Panc1 (cell line): ENCODE results near the gene EEF1AKMT1. TPM values are rescaled to one million over a fixed set of nuclear protein-coding genes. Genes with fewer than 3 reads are reported as not detected.

ENCODE experiments used
- ATAC-seq: fragments of 200-7000 bp; cut with Tn5 transposase; 2 replicates; pipeline ENCODE4 v1.9.1; 2020; ENCODE audit warnings: mild to moderate bottlenecking, moderate library complexity
- BruUV-seq: library from RNA; stranded (reverse); fragments of 400-500 nt; replicated peaks from 2 replicates; lab custom pipeline; 2021; lab: Mats Ljungman, UMichigan
- CTCF ChIA-PET: fragments of 300-600 bp; sonication (Branson Sonifier 250); formaldehyde crosslinking; loops from one replicate; lab custom pipeline; 2022; ENCODE audit warnings: antibody characterized with exemption; lab: Charles Lee
- POLR2A ChIA-PET: fragments of 300-600 bp; sonication (Branson Sonifier 250); formaldehyde crosslinking; loops from one replicate; lab custom pipeline; 2022; ENCODE audit warnings: antibody characterized with exemption; lab: Charles Lee
- DNase-seq: peaks from one replicate; pipeline ENCODE4 v3.0.0-alpha.2; 2010; ENCODE audit warnings: low read depth, low spot score
- H3K27ac ChIP-seq: 2 replicates; pipeline ENCODE4 v1.5.1; 2011; ENCODE audit warnings: mild to moderate bottlenecking, low read length, inconsistent platforms
- H3K27me3 ChIP-seq: fragments of 200-500 bp; sonication (Bioruptor generic); 2 replicates; pipeline ENCODE4 v1.6.0; 2014; ENCODE audit warnings: low read length, inconsistent platforms; ENCODE audit not compliant: control insufficient read depth, insufficient read depth
- H3K36me3 ChIP-seq: fragments of 200-500 bp; sonication (Bioruptor generic); 2 replicates; pipeline ENCODE4 v1.5.1; 2014; ENCODE audit warnings: inconsistent platforms, mild to moderate bottlenecking, low read length, moderate library complexity; ENCODE audit not compliant: control insufficient read depth, insufficient read depth
- H3K4me1 ChIP-seq: 2 replicates; pipeline ENCODE4 v1.5.1; 2011; ENCODE audit warnings: inconsistent platforms, mild to moderate bottlenecking, low read length, moderate library complexity; ENCODE audit not compliant: control insufficient read depth, insufficient read depth
- H3K4me3 ChIP-seq, 2 experiments: 2 replicates each; pipeline ENCODE4 v1.5.1; 2011 to 2012; ENCODE audit warnings: low read depth in 2 of 2, low read length in 2 of 2, mild to moderate bottlenecking in 2 of 2, inconsistent platforms in 1 of 2, moderate library complexity in 1 of 2
- H3K9me3 ChIP-seq: fragments of 200-500 bp; sonication (Bioruptor generic); 2 replicates; pipeline ENCODE4 v1.5.1; 2014; ENCODE audit warnings: low read depth, mild to moderate bottlenecking, inconsistent platforms, low read length, moderate library complexity; ENCODE audit not compliant: control insufficient read depth, insufficient read depth
- POLR2AphosphoS5 ChIP-seq: IDR thresholded peaks from 2 replicates; pipeline ENCODE4 v1.6.1; 2012; ENCODE audit warnings: mild to moderate bottlenecking, low read depth, low read length, moderate library complexity
- SIN3A ChIP-seq: IDR thresholded peaks from 2 replicates; pipeline ENCODE4 v1.6.1; 2012; ENCODE audit warnings: low read depth, mild to moderate bottlenecking, low read length, moderate library complexity, borderline replicate concordance; ENCODE audit not compliant: insufficient read depth
- TCF7L2 ChIP-seq: IDR thresholded peaks from 2 replicates; pipeline ENCODE4 v1.6.1; 2011; ENCODE audit warnings: mild to moderate bottlenecking, low read depth, low read length, inconsistent platforms
- in situ Hi-C: cut with HindIII; loops from 2 replicates; pipeline ENCODE4 v1.10.0; 2016; ENCODE audit warnings: low sequenced_read_pairs, low pct_unique_long_range_greater_than_20kb
- intact Hi-C: fragments of 100-400 bp; cut with micrococcal nuclease; formaldehyde crosslinking; loops from one replicate; pipeline ENCODE4 v1.10.0; 2022; ENCODE audit not compliant: unreplicated experiment
- total RNA-seq: library from RNA; stranded (reverse); gene quantifications from one replicate; pipeline ENCODE4 v1.2.1, GENCODE V29; 2021; ENCODE audit not compliant: unreplicated experiment
- TF ChIP-seq, protein P1 (sequence below): fragments of 450-650 bp; IDR thresholded peaks from 2 replicates; pipeline ENCODE4 v1.5.1; 2017; ENCODE audit warnings: mild to moderate bottlenecking
- TF ChIP-seq, protein P2 (sequence below), 2 experiments: IDR thresholded peaks; 2 replicates each; pipeline ENCODE4 v1.6.1; 2011 to 2012; ENCODE audit warnings: low read depth in 2 of 2, control low read depth in 1 of 2, low read length in 1 of 2, mild to moderate bottlenecking in 1 of 2, moderate library complexity in 1 of 2; ENCODE audit not compliant: insufficient read depth in 1 of 2

Gene EEF1AKMT1
- total RNA-seq, 1 experiment from 2014 or later = 5.4 TPM

DNA sequence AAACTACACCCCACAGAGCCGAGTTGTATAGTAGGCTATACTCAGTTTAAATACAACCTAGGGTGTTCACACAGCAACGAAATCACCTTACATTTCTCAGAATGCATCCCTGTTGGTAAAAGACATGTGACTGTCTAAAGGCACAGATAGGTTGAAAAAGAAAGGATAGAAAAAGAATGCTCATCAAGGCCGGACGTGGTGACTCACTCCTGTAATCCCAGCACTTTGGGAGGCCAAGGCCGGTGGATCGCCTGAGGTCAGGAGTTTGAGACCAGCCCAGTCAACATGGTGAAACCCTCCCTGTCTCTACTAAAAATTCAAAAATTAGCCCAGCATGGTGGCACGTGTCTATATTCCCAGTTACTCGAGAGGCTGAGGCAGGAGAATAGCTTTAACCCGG is 74.0 kb downstream of the EEF1AKMT1 start:
- BruUV-seq = no TSS peak
- ChIA-PET POLR2A (no interaction called here), CTCF (no interaction called here)
- Histone ChIP-seq H3K9me3 (no peaks in the 10 kb centered on the region), H3K27me3 (peaks cover 3% of the 10 kb centered on the region; the same call in 1 of the 2 replicates), H3K4me1 (no peaks in the 10 kb centered on the region; the same call in 1 of the 2 replicates), H3K27ac (no peak overlapping the region), H3K4me3 (no peak overlapping the region), H3K36me3 (no peaks in the 10 kb centered on the region)
- in situ Hi-C loops (no loop called here), intact Hi-C loops (loop anchor here (5.0 kb wide), 1 partner anchor 202 kb away; no protein-coding TSS in a partner anchor)
- TF ChIP-seq TCF7L2 (no peak), SIN3A (no peak), POLR2AphosphoS5 (no peak)
- TF ChIP-seq, protein P1, sequence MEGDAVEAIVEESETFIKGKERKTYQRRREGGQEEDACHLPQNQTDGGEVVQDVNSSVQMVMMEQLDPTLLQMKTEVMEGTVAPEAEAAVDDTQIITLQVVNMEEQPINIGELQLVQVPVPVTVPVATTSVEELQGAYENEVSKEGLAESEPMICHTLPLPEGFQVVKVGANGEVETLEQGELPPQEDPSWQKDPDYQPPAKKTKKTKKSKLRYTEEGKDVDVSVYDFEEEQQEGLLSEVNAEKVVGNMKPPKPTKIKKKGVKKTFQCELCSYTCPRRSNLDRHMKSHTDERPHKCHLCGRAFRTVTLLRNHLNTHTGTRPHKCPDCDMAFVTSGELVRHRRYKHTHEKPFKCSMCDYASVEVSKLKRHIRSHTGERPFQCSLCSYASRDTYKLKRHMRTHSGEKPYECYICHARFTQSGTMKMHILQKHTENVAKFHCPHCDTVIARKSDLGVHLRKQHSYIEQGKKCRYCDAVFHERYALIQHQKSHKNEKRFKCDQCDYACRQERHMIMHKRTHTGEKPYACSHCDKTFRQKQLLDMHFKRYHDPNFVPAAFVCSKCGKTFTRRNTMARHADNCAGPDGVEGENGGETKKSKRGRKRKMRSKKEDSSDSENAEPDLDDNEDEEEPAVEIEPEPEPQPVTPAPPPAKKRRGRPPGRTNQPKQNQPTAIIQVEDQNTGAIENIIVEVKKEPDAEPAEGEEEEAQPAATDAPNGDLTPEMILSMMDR = no peak
- TF ChIP-seq, protein P2, sequence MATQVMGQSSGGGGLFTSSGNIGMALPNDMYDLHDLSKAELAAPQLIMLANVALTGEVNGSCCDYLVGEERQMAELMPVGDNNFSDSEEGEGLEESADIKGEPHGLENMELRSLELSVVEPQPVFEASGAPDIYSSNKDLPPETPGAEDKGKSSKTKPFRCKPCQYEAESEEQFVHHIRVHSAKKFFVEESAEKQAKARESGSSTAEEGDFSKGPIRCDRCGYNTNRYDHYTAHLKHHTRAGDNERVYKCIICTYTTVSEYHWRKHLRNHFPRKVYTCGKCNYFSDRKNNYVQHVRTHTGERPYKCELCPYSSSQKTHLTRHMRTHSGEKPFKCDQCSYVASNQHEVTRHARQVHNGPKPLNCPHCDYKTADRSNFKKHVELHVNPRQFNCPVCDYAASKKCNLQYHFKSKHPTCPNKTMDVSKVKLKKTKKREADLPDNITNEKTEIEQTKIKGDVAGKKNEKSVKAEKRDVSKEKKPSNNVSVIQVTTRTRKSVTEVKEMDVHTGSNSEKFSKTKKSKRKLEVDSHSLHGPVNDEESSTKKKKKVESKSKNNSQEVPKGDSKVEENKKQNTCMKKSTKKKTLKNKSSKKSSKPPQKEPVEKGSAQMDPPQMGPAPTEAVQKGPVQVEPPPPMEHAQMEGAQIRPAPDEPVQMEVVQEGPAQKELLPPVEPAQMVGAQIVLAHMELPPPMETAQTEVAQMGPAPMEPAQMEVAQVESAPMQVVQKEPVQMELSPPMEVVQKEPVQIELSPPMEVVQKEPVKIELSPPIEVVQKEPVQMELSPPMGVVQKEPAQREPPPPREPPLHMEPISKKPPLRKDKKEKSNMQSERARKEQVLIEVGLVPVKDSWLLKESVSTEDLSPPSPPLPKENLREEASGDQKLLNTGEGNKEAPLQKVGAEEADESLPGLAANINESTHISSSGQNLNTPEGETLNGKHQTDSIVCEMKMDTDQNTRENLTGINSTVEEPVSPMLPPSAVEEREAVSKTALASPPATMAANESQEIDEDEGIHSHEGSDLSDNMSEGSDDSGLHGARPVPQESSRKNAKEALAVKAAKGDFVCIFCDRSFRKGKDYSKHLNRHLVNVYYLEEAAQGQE (IDR thresholded peaks at IDR 0.05; ENCODE audit: insufficient read depth in 1 of 2, low read depth in 2 of 2, low read length in 1 of 2) = no peak
- ATAC-seq (no peak), DNase-seq (no peak)

DNA sequence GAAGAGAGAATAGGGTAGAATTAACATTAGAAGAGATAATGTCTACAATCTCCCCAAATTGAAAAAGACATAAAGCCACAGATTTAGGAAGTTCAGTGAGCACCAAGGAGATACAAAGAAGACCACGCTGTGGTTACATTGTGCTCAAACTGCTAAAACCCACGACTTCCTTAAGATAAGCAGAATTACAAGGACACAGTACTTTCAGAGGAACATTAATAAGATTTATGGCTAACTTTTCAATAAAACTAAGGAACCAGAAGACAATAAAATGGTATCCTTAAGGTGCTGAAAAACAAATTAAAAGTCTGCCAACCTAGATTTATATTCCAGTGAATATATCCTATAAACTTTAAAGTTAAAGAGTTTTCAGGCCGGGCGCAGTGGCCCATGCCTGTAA is 77.7 kb downstream of the EEF1AKMT1 start:
- intact Hi-C loops = no loop called here
- TF ChIP-seq POLR2AphosphoS5 (no peak), TCF7L2 (no peak), SIN3A (no peak)
- TF ChIP-seq, protein P2 (IDR thresholded peaks at IDR 0.05; ENCODE audit: insufficient read depth in 1 of 2, low read depth in 2 of 2, low read length in 1 of 2) = no peak
- TF ChIP-seq, protein P1 = no peak
- in situ Hi-C loops = no loop called here
- H3K27ac ChIP-seq = no peak overlapping the region
- ATAC-seq (no peak), DNase-seq (no peak)
- H3K4me3 ChIP-seq = no peak overlapping the region
- no TSS peak for BruUV-seq
- no peaks in the 10 kb centered on the region for H3K27me3 ChIP-seq
- POLR2A ChIA-PET = no interaction called here
- CTCF ChIA-PET = no interaction called here
- no peaks in the 10 kb centered on the region for H3K4me1 ChIP-seq
- no peaks in the 10 kb centered on the region for H3K9me3 ChIP-seq
- no peaks in the 10 kb centered on the region for H3K36me3 ChIP-seq
